NCI-H2107 treated with DMSO at 0.1 percent for 48 hours (cell line): ENCODE measurements around the gene KSR2.

Experiments
- DNase-seq: peaks from one replicate; lab custom pipeline; 2025; ENCODE audit not compliant: unreplicated experiment; lab: John Stamatoyannopoulos, UW

The KSR2 gene

GRCh38 chr12:117427211-117427610 lies 541.6 kb downstream of the KSR2 start:
- no peak for DNase-seq

- DNase-seq: no peak
Measured at GRCh38 chr12:117421987-117422386, 546.8 kb downstream of the KSR2 start.

- DNase-seq: no peak
Measured at GRCh38 chr12:117421068-117421752, 547.6 kb downstream of the KSR2 start.

GRCh38 chr12:117417004-117417403 lies 551.8 kb downstream of the KSR2 start:
- DNase-seq: no peak

- DNase-seq: no peak
Measured at GRCh38 chr12:117412465-117413188, 556.2 kb downstream of the KSR2 start.

GRCh38 chr12:117409286-117409685 lies 559.5 kb downstream of the KSR2 start:
- no peak for DNase-seq

- DNase-seq: peak; percentile 20
Measured at GRCh38 chr12:117408161-117408791, 560.5 kb downstream of the KSR2 start.

GRCh38 chr12:117404940-117405339 lies 563.9 kb downstream of the KSR2 start:
- DNase-seq: no peak

- DNase-seq: no peak
Measured at GRCh38 chr12:117404203-117404853, 564.5 kb downstream of the KSR2 start.

- DNase-seq: no peak
Measured at GRCh38 chr12:117403586-117404139, 565.1 kb downstream of the KSR2 start.
